HG03378 (cell line): ENCODE results near the gene ATRAID.
A peak's percentile ranks its signal among the peaks of the same experiment; 100 is the strongest.
"Not testable (repeated sequence)": the region's sequence is repeated elsewhere in the genome, so short reads cannot be mapped to it uniquely, and the experiment has no call there.

Experiments
- ATAC-seq: cut with Tn5 transposase; IDR thresholded peaks from one replicate; pipeline ENCODE4 v1.9.1; 2021; ENCODE audit warnings: mild to moderate bottlenecking, moderate library complexity; ENCODE audit not compliant: unreplicated experiment

ATRAID gene, protein sequence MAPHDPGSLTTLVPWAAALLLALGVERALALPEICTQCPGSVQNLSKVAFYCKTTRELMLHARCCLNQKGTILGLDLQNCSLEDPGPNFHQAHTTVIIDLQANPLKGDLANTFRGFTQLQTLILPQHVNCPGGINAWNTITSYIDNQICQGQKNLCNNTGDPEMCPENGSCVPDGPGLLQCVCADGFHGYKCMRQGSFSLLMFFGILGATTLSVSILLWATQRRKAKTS

DNA sequence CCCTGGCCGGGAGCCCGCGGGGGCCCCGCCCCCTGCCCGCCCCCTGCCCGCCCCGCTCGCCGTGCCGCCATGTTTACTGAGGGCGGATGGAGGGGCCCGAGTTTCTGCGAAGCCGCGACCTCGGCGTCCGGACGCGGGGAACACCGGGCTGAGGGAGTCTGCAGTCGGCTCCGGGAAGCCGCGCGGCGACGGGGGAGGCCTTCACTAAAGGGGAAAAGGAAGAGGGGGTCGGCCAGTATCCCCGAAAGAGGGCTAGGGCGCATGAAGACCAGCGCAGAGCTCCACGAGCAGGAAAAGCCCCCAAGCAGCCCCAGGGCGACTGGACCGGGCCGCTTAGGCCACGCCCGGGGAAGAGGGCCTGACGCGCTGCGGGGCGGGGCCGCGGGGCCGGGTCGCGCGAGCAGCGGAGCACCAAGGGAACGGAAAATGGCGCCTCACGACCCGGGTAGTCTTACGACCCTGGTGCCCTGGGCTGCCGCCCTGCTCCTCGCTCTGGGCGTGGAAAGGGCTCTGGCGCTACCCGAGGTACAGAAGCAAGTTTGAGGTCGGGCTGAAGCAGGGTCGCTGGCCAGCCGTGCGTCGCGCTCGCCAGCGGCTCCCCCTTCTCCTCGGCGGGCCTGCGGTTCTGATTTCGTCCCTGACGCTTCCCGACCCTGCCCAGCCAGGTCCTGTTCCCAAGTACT is at the start of gene ATRAID, which contains the start of gene SLC5A6:
ATRAID (plus strand) TSS at position 99 of the 683 bp plus-strand sequence; CDS start at position 427, 328 bp downstream.
SLC5A6 (minus strand) TSS at position 326 of the 683 bp plus-strand sequence. CDS start 4,618 bp downstream, outside the sequence.
- peak; percentile 55 for ATAC-seq

DNA sequence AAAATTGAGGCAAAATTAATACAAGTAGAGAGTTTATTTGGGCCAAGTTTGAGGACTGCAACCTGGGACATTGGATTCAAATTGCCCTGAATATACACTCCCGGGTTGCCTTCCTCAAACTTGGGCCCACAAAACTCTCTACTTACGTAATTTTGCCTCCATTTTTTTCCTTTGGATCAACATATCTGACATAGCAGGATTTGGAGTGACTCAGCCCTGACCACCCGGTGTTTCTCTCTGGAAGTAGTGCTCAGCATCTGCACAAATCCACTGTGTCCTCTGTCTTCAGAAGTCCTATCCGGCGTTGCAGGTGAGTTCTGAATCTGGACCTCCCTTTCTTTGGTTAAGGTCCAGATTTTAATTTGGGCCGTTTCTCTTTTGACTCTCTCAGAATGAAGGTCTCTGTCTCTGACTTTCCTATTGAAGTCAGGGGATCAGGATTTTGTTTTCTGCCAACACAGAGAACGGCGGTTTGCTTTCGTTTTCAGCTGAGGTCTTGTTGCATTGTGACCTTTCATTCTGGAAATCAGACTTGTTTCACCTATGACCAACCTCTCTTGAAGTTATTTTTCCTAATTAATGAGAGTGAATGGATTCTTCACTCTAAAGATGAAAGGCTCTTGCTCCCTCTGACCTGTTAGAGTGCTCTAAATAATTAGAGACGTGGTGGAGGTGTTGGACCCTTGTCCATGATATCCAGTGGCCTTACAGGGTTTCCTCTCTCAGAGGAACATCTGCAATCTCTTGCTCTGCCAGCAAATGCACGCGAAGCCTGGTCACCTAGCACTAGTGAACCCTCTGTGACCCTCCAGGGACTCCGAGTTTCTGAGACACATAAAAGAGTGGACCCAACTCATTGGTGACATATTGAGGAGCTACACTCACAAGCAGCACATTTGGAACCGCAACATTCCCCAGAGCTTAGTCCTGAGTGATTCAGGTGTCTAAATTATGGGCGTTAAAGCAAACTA is 49.4 kb upstream of the ATRAID start:
- ATAC-seq = no peak

DNA sequence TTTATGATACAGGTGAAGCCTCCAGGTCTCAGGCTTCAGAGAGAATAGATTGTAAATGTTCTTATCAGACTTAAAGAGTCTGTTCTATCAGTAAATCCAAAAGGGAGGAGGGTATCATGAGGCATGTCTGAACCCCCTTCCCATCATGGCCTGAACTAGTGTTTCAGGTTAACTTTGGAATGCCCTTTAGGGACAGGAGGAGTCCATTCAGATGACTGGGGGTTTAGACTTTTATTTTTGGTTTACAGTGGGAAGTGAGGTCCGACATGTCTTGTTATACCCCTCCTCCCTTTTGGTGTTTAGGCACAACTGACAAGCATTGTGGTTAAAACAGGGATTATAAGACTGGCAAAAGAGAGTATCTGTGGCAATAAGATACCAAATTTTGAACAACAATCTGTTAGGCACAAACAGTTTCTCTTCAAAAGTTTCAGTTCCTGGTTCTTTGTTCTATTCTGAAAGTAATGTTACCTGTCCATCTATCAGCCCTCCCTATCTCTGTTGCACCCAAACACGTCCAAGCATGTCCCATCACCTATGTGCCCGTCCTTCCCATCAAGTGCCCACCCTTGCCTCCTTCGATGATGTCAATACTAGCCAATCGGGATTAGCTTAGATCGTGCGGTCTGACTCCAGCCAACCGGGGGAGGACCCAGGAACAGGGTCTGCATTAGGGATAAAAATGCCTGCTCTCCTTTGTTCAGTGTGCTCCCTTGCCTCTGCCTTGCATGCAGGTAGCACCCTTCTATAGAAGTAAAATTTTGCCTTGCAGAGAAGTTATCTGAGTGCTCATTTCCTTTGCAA is 46.7 kb upstream of the ATRAID start:
- peak; percentile 53 for ATAC-seq

DNA sequence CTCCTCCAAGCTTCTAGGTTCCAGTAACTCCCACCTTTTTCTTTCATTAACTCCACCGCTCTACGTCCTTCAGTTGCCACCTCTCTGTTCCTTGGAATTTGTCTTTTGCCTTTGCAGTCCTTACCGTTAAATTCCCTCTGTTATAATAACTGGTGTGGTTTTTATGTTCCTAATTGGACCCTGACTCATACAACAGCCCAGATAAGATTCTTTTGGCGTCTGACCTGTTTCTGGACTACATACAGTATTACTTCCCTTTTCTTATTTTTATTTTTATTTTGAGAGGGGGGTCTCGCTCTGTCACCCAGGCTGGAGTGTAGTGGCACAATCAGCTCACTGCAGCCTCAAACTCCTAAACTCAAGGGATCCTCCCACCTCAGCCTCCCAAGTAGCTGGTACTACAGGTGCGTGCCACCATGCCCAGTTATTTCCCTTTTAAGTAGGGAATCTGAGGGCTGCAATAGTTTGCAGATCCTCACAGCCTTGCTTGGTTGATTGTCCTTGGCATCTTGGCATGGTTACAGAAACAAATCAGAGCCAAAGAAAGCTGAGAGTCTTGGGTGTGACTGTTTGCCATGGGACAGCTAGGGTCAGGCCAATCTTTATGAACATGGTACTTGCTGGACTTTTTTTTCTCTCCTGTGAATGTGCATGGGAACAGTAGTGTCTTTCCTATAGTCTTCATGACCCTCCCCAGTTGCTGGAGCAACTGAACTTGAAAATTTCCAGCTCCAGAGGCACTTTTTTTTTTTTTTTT is 41.1 kb upstream of the ATRAID start:
- no peak for ATAC-seq

DNA sequence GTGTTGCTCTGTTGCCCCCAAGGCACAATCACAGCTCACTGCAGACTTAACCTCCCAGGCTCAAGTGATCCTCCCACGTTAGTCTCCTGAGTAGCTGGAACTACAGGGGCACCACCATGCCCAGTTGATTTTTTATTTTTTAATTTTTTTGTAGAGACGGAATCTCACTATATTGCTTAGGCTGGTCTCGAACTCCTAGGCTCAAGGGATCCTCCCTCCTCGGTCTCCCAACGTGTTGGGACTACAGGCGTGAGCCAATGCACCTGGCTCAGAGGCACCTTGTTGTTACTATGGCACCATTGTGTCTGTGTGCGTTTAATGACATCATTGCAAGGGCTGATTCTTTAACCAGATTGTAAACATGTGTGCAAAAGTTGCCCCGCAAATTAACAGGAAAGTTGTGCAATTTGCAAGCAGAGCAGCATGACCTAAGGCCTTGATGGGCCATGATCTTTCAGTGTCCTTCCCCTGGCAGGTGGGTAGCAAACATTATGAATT is 40.4 kb upstream of the ATRAID start:
- no peak for ATAC-seq

DNA sequence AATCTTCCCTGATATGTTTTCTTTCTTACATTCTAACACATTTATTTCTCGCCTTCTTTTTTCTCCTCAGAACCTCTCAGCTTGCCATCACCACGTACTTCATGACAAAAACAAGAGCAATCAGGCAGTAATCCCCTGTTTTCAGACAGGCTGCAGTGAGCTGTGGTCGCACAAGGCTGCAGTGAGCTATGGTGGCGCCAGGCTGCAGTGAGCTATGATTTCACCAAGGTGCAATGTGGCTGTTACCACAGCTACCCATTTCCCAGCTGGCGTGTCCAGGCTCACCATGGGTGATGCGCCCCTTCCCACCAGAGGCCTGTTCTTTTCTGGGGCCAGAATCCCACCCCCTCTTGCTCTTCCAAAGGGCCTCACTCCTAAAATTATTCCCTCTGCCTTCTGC is 37.2 kb upstream of the ATRAID start:
- no peak for ATAC-seq

DNA sequence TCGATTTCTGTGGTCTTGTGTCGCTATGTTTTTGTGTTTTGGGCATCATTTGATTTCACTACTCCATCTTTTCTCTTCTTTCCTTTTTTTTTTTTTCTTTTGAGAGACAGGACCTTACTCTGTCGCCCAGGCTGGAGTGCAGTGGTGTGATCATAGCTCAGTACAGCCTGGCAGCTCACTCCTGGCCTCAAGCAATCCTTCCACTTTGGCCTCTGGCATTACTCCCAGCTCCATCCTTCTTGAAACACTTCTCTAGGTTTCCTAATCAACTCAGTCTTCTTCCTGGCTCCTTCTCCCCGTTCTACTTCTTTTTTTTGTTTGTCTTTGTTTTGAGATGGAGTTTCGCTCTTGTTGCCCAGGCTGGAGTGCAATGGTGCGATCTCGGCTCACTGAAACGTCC is 36.5 kb upstream of the ATRAID start:
- ATAC-seq = no peak

DNA sequence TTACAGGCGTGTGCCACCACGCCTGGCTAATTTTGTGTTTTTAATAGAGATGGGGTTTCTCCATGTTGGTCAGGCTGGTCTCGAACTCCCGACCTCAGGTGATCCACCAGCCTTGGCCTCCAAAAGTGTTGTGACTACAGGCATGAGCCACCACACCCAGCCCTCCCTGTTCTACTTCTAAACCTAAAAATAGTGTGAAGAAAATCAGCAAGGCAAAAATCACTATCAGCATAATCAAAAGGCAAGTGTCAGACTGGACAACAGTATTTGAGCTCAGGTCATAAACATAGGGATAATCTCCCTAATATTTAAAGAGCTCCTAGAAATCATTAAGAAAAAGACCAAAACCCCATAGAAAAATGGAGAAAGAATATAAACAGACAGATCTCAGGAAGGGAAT is 36.1 kb upstream of the ATRAID start:
- ATAC-seq = not testable (repeated sequence)

DNA sequence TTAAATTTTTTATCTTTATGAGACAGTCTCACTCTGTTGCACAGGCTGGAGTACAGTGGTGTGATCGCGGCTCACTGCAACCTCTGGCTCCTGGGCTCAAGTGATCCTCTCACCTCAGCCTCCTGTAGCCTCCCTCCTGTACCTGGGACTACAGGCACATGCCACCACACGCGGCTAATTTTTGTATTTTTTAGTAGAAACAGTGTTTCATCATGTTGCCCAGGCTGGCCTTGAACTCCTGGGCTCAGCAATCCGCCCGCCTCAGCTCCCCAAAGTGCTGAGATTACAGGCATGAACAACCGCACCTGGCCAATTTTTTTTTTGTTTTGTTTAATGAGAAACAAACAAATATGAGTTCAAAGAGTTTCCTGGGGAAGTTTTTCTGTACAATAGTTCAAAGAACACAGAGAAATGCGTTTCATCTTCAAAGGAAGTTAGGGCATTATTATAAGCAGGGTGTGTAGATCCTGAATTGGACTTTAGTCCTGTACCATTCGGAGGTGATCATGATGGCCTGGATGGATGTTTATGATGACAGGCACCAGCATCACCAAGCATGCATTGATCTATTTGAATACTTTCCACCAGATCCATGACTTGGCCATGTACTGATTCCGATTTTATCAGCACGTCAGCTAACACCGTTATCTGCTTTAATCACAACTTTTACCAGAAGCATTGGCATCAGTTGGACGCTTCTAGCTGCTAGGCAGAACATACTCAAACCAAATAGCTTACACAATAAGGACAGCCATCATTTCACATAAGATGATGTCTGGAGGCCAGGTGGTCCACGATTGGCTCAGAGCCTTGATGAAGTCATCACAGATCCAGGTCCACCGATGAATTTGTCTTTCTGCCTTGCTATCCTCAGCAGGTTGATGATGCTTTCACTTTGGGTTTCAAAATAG is 34.1 kb upstream of the ATRAID start:
- ATAC-seq = no peak

DNA sequence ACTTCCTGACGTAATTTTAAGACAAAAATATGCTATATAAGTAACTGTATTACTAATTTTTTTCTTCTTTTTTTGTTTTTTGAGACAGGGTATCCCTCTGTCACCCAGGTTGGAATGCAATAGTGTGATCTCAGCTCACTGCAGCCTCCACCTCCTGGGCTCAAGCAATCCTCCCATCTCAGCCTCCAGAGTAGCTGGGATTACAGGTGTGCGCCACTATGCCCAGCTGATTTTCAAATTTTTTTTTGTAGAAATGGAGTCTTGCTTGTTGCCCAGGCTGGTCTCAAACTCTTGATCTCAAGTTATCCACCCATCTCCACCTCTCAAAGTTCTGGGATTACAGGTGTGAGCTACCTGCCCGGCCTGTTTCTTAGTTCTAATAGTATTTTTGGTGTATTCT is 33.4 kb upstream of the ATRAID start:
- ATAC-seq = no peak

DNA sequence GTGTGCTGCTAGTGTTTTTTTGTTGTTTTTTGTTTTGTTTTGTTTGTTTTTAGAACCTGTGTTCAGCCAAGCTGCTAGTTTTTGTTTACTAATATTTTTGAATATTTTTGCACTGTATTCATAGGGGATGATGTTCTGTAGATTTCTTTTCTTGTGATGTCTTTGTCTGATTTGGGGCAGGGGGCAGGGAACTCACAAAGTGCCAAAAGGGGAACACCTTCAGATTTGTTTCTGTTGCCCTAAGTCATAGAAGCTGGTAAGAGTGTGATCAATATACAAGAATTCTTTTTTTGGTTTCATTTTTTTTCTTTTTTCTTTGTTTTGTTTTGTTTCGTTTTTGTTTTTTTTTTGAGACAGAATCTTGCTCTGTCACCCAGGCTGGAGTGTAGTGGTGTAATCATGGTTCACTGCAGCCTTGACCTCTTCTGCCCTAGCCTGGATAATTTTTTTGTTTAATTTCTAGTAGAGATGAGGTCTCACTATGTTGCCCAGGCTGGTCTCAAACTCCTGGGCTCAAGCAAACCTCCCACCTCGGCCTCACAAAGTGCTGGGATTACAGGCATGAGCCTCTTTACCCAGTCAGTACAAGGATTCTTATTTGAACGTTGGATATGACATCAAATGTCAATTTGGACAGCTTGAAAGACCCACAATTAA is 32.4 kb upstream of the ATRAID start:
- ATAC-seq = no peak

DNA sequence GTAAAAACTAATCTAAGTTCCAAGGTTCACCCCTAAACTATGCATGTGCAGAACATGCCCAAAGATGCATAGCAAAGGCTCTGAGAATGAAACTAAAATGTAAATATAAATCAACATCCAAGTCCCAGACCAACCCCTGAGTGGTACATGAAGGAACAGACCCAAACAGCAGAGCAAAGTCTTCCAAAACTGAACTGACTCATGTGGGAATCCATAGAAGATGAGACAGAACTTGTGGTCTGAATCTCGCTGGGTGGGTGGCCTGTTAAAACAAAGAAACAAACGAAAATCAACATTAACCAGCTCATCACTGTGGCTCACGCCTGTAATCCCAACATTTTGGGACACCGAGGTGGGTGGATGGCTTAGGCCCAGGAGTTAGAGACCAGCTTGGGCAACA is 29.5 kb upstream of the ATRAID start:
- ATAC-seq = no peak

DNA sequence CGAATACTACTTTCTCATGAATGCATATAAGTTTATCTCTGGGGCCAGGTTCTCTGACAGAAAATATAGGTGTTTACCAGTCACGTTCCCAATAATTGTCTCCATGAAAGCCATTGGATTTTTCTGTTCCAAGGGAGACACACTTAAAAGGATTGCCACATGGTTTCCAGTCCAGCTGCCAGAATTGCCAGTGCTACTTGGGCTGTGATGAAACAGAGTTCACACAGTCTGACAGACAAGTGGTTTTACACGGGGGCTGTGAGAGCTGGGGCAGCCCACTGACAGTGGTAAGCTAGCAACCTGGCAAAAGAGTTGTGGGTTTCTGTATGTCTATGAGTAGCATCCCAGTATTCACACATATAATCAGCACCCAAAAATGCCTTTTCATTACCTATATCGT is 27.7 kb upstream of the ATRAID start:
- no peak for ATAC-seq

DNA sequence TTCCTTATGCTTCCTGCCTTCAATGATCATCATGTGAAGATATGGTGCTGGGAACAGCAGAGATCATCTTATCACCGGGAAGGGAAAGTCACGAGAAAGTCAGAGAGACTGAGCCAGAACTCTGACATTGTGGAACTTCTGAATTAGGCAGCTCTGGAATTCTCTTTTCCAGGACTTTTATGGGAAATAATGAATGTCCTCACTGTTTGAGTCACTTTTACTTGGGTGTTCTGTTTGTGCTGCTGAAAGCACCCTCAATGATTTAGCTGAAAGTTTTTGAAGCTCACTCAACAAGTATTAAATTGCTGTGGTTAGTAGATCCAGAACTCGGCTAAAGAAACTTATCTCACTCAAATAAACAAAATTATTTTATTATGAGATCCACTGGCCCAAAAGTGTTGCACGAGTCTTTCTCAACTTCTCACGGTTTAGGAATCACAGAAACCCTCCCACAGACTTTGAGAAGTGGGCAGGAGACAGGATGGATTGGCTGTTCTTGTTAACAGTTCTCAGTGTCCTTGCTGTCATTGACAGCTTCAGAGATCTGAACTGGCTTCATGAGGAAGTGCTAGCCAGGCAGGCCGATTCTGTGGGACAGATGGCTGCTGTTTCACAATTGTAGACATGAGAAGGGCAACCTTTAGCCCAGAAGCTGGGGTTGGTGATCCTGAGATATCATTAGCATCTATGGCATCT is 26.4 kb upstream of the ATRAID start:
- ATAC-seq = no peak

DNA sequence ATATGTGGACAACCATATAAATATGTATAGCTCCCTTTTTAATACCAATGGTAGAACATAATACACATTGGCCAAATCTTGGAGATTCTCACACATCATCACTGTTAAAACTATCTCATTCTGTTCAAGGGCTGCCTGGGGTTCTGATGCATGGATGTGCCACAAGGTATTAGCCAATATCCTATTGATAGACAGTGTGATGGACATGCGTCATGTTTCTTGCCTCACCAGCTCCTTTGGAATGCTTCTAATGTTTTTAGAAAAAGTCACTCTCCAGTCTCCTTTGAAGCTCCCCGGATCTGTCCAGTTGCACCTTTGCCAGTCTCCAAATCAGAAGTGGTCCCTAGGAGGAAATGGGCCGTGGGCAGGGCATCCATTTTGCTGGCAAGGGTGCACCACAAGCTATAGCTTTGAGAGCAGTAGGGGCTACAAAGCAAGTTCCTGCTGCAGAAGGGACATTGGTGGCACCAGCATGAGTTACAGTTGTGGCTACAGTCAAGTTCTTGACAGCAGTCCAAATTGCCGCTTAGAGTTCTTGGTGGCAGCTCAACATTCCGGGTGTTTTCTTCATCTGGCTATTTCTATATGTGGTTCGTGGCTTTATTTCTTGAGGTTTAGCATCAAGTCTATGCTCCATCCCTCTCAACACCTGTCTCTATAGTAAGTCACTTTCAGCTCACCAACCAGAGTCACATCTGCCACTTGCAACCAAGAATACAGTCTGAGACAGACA is 25.1 kb upstream of the ATRAID start:
- no peak for ATAC-seq

DNA sequence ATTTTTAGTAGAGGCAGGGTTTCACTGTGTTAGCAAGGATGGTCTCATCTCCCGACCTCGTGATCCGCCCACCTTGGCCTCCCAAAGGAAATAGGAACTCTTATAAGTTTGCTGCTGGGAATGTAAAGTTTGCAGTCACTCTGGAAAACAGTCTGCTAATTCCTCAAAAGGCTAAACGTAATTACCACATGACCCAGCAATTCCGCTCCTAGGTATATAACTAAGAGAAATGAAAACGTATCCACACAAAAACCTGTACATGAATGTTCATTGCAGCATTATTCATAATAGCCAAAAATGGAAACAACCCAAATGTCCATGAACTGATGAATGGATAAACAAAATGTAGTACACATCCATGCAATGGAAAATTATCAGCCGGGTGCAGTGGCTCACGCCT is 21.9 kb upstream of the ATRAID start:
- ATAC-seq = no peak
